H9 (cell line): ENCODE results near the gene DQX1. TPM values are rescaled to one million over a fixed set of nuclear protein-coding genes. Genes with fewer than 3 reads are reported as not detected.

ENCODE experiments used
- DNase-seq: peaks from one replicate; pipeline ENCODE4 v3.0.0-alpha.2; 2017
- H2AFZ ChIP-seq: one replicate; pipeline ENCODE4 v1.6.1; 2013; ENCODE audit warnings: mild to moderate bottlenecking, low read length, control low read depth, moderate library complexity
- H2AK5ac ChIP-seq: 2 replicates; pipeline ENCODE4 v1.6.1; 2013; ENCODE audit warnings: low read length, control low read depth, mixed read lengths; ENCODE audit not compliant: insufficient read length
- H2BK120ac ChIP-seq: one replicate; pipeline ENCODE4 v1.6.1; 2013; ENCODE audit warnings: low read depth, mild to moderate bottlenecking, low read length, control low read depth, inconsistent platforms; ENCODE audit not compliant: poor library complexity, severe bottlenecking
- H2BK12ac ChIP-seq: 2 replicates; pipeline ENCODE4 v1.6.1; 2013; ENCODE audit warnings: low read length, control low read depth, mixed read lengths, low read depth; ENCODE audit not compliant: insufficient read length
- H2BK15ac ChIP-seq: 2 replicates; pipeline ENCODE4 v1.6.1; 2013; ENCODE audit warnings: low read depth, low read length, control low read depth
- H2BK20ac ChIP-seq: one replicate; pipeline ENCODE4 v1.6.1; 2013; ENCODE audit warnings: low read depth, mild to moderate bottlenecking, low read length, control low read depth, inconsistent platforms; ENCODE audit not compliant: poor library complexity, severe bottlenecking
- H2BK5ac ChIP-seq: 2 replicates; pipeline ENCODE4 v1.6.1; 2013; ENCODE audit warnings: low read length, control low read depth, mixed read lengths; ENCODE audit not compliant: insufficient read length
- H3K14ac ChIP-seq: 2 replicates; pipeline ENCODE4 v1.6.1; 2013; ENCODE audit warnings: low read length, control low read depth; ENCODE audit not compliant: insufficient read depth
- H3K18ac ChIP-seq: 2 replicates; pipeline ENCODE4 v1.6.1; 2013; ENCODE audit warnings: low read depth, mild to moderate bottlenecking, mixed read lengths, low read length, control low read depth; ENCODE audit not compliant: insufficient read length
- H3K23ac ChIP-seq: 2 replicates; pipeline ENCODE4 v1.6.1; 2013; ENCODE audit warnings: low read length, control low read depth, mixed read lengths, low read depth; ENCODE audit not compliant: insufficient read length
- H3K23me2 ChIP-seq: 2 replicates; pipeline ENCODE4 v1.6.1; 2013; ENCODE audit warnings: low read depth, mild to moderate bottlenecking, mixed read lengths, low read length, control low read depth; ENCODE audit not compliant: insufficient read length, poor library complexity, severe bottlenecking
- H3K27ac ChIP-seq: 2 replicates; pipeline ENCODE4 v1.5.1; 2013; ENCODE audit warnings: low read length, control low read depth, mixed read lengths, low read depth; ENCODE audit not compliant: insufficient read length
- H3K27me3 ChIP-seq: 2 replicates; pipeline ENCODE4 v1.6.1; 2013; ENCODE audit warnings: low read length, control low read depth, inconsistent platforms; ENCODE audit not compliant: insufficient read depth
- H3K4ac ChIP-seq: 2 replicates; pipeline ENCODE4 v1.6.1; 2013; ENCODE audit warnings: low read depth, mild to moderate bottlenecking, control low read depth, inconsistent platforms, low read length, moderate library complexity
- H3K4me1 ChIP-seq: 2 replicates; pipeline ENCODE4 v1.6.1; 2013; ENCODE audit warnings: low read length, control low read depth, inconsistent platforms; ENCODE audit not compliant: insufficient read depth
- H3K4me2 ChIP-seq: 2 replicates; pipeline ENCODE4 v1.6.1; 2013; ENCODE audit warnings: low read length, control low read depth, mixed read lengths; ENCODE audit not compliant: insufficient read length, insufficient read depth
- H3K56ac ChIP-seq: 2 replicates; pipeline ENCODE4 v1.6.1; 2013; ENCODE audit warnings: low read depth, mild to moderate bottlenecking, mixed read lengths, low read length, control low read depth; ENCODE audit not compliant: insufficient read length
- H3K79me1 ChIP-seq: 2 replicates; pipeline ENCODE4 v1.6.1; 2013; ENCODE audit warnings: low read depth, mild to moderate bottlenecking, moderate library complexity, low read length, control low read depth, inconsistent platforms; ENCODE audit not compliant: insufficient read depth, poor library complexity, severe bottlenecking
- H3K79me2 ChIP-seq: 2 replicates; pipeline ENCODE4 v1.6.1; 2013; ENCODE audit warnings: low read length, control low read depth, inconsistent platforms; ENCODE audit not compliant: insufficient read depth
- H3K9ac ChIP-seq: 2 replicates; pipeline ENCODE4 v1.6.1; 2013; ENCODE audit warnings: low read length, control low read depth, mixed read lengths; ENCODE audit not compliant: insufficient read length; ENCODE audit errors: extremely low read depth
- H3K9me3 ChIP-seq: one replicate; pipeline ENCODE4 v1.6.1; 2013; ENCODE audit warnings: low read depth, low read length, inconsistent platforms; ENCODE audit not compliant: control insufficient read depth
- H3T11ph ChIP-seq: one replicate; pipeline ENCODE4 v1.6.1; 2013; ENCODE audit warnings: mild to moderate bottlenecking, low read length, control low read depth, inconsistent platforms
- H4K20me1 ChIP-seq: one replicate; pipeline ENCODE4 v1.6.1; 2013; ENCODE audit not compliant: control insufficient read depth, insufficient read length, insufficient read depth
- H4K5ac ChIP-seq: 2 replicates; pipeline ENCODE4 v1.6.1; 2013; ENCODE audit warnings: low read depth, mild to moderate bottlenecking, mixed read lengths, low read length, control low read depth; ENCODE audit not compliant: insufficient read length
- H4K8ac ChIP-seq: replicated peaks from 2 replicates; pipeline ENCODE4 v1.6.1; 2013; ENCODE audit warnings: low read length, control low read depth, mixed read lengths, low read depth; ENCODE audit not compliant: insufficient read length
- H4K91ac ChIP-seq: 2 replicates; pipeline ENCODE4 v1.6.1; 2013; ENCODE audit warnings: low read depth, mild to moderate bottlenecking, moderate library complexity, mixed read lengths, low read length, control low read depth; ENCODE audit not compliant: insufficient read length
- H3K27ac Mint-ChIP-seq, 3 experiments: 2 replicates in 2 of 3; 3 replicates in 1 of 3; pipeline ENCODE4 v1.8.0; 2020 to 2021; ENCODE audit warnings: mixed read lengths in 3 of 3, mild to moderate bottlenecking in 1 of 3, moderate library complexity in 1 of 3
- H3K27me3 Mint-ChIP-seq: 2 replicates; pipeline ENCODE4 v1.8.0; 2021; ENCODE audit warnings: low read depth, mild to moderate bottlenecking, moderate library complexity, mixed read lengths
- H3K36me3 Mint-ChIP-seq, 3 experiments: 2 replicates in 2 of 3; 3 replicates in 1 of 3; pipeline ENCODE4 v1.8.0; 2020 to 2021; ENCODE audit warnings: low read depth in 3 of 3, mixed read lengths in 3 of 3; ENCODE audit not compliant: insufficient read depth in 1 of 3
- H3K4me1 Mint-ChIP-seq, 2 experiments: 2 replicates each; pipeline ENCODE4 v1.8.0; 2020; ENCODE audit warnings: mixed read lengths in 2 of 2
- H3K4me3 Mint-ChIP-seq, 2 experiments: 2 replicates in 1 of 2; 3 replicates in 1 of 2; pipeline ENCODE4 v1.8.0; 2020 to 2021; ENCODE audit warnings: mild to moderate bottlenecking in 2 of 2, mixed read lengths in 2 of 2, moderate library complexity in 1 of 2
- H3K9me3 Mint-ChIP-seq, 2 experiments: 2 replicates in 1 of 2; 3 replicates in 1 of 2; pipeline ENCODE4 v1.8.0; 2020; ENCODE audit warnings: mild to moderate bottlenecking in 2 of 2, mixed read lengths in 2 of 2, moderate library complexity in 1 of 2
- CTCF ChIP-seq: fragments of 200-600 bp; sonication (generic); conservative IDR thresholded peaks from 3 replicates; pipeline ENCODE4 v1.8.0; 2021; ENCODE audit warnings: antibody characterized with exemption, mild to moderate bottlenecking
- WGBS: extraction: QIAGEN DNeasy Blood & Tissue Kit; methylation state at CpG from one replicate; pipeline ENCODE4 v1.1.7; 2013; ENCODE audit warnings: missing lambda C conversion rate, low lambda C conversion rate, mixed read lengths; ENCODE audit not compliant: insufficient read length; ENCODE audit errors: extremely low coverage; 5-methylcytosine and 5-hydroxymethylcytosine counted together
- total RNA-seq: library from RNA; stranded (reverse); gene quantifications from 2 replicates; pipeline ENCODE4 v1.2.1, GENCODE V29; 2021

DQX1 gene
- total RNA-seq, 1 experiment from 2014 or later, result 0.98 TPM

- H3K23ac ChIP-seq, result no peak within 1 kb of the TSS
- no peaks in the 10 kb centered on the region for H3K79me2 ChIP-seq
- no peak within 1 kb of the TSS for H4K8ac ChIP-seq
- no peak within 1 kb of the TSS for H2AFZ ChIP-seq
- no peak within 1 kb of the TSS for H2BK5ac ChIP-seq
- no peak within 1 kb of the TSS for H2BK15ac ChIP-seq
- H3T11ph ChIP-seq, result no peak within 1 kb of the TSS
- DNase-seq, result peak; percentile 43
- H4K20me1 ChIP-seq, result no peaks in the 10 kb centered on the region
- H3K4me1 ChIP-seq, result no peaks in the 10 kb centered on the region
- H4K5ac ChIP-seq, result no peak within 1 kb of the TSS
- no peaks in the 10 kb centered on the region for H3K9me3 ChIP-seq
- H3K4ac ChIP-seq, result no peak within 1 kb of the TSS
- no peak within 1 kb of the TSS for H3K9ac ChIP-seq
- no peak within 1 kb of the TSS for H3K27ac ChIP-seq
- Mint-ChIP-seq H3K9me3 (peaks cover 13 to 17% of the 10 kb centered on the region in 2 experiments), H3K27me3 (peaks cover 98% of the 10 kb centered on the region), H3K27ac (no peak within 1 kb of the TSS), H3K4me3 (peak within 1 kb of the TSS; percentile 51 to 78), H3K36me3 (peaks cover 5 to 8% (median 6%) of the 10 kb centered on the region in 3 experiments; a peak in 6 of 7 replicates), H3K4me1 (peaks cover 12 to 14% of the 10 kb centered on the region in 2 experiments)
- no peak within 1 kb of the TSS for H4K91ac ChIP-seq
- H3K23me2 ChIP-seq, result peaks cover 19% of the 10 kb centered on the region
- H2BK120ac ChIP-seq, result no peak within 1 kb of the TSS
- H3K14ac ChIP-seq, result no peak within 1 kb of the TSS
- no peak within 1 kb of the TSS for H2BK12ac ChIP-seq
- no peak within 1 kb of the TSS for H2BK20ac ChIP-seq
- H2AK5ac ChIP-seq, result no peak within 1 kb of the TSS
- H3K79me1 ChIP-seq, result no peaks in the 10 kb centered on the region
- no peak within 1 kb of the TSS for H3K18ac ChIP-seq
- no peak within 1 kb of the TSS for H3K56ac ChIP-seq
- TF ChIP-seq CTCF, result no peak
- H3K27me3 ChIP-seq, result peaks cover 92% of the 10 kb centered on the region
- no CpG with 5 or more reads among the region's 82 CpGs for WGBS
- H3K4me2 ChIP-seq, result peak within 1 kb of the TSS; percentile 49
Observed at GRCh38 chr2:74514368-74515270, 11.4 kb downstream of the DQX1 start, which contains the start of gene TLX2. TLX2 (plus strand) TSS chr2:74514450; CDS start chr2:74514807, 357 bp downstream.
